Upper lobe of left lung (tissue), 4 donors: ENCODE data around the gene FBXW11.

Experiments used
- CTCF ChIP-seq, 6 experiments: fragments of 450-650 bp in 4 of 6; fragments of 200-600 bp in 2 of 6; sonication (generic) in 2 of 6; IDR thresholded peaks; one replicate each; pipeline ENCODE4 v1.5.1; 2016 to 2019; ENCODE audit warnings: antibody characterized with exemption in 6 of 6
- POLR2A ChIP-seq, 4 donors: fragments of 450-650 bp; IDR thresholded peaks; one replicate each; pipeline ENCODE4 v1.5.1; 2016 to 2017; ENCODE audit warnings: antibody characterized with exemption in 4 of 4, mild to moderate bottlenecking in 2 of 4

GRCh38 chr5:171966964-171967363 lies 39.5 kb downstream of the FBXW11 start:
- TF ChIP-seq CTCF (IDR thresholded peaks at IDR 0.05) (no peak), POLR2A (IDR thresholded peaks at IDR 0.05) (no peak)
